Retinal pigment epithelial cell (primary cell): ENCODE results near the gene TLCD2.
"Not testable (repeated sequence)": the region's sequence is repeated elsewhere in the genome, so short reads cannot be mapped to it uniquely, and the experiment has no call there.

Source experiments
- DNase-seq: peaks from one replicate; pipeline ENCODE4 v3.0.0-alpha.2; 2010; ENCODE audit warnings: low read depth
- H3K4me3 ChIP-seq: 2 replicates; pipeline ENCODE4 v1.5.1; 2011; ENCODE audit warnings: mild to moderate bottlenecking, low read length, control low read depth, moderate library complexity
- TF ChIP-seq, protein P1 (sequence below): conservative IDR thresholded peaks from 2 replicates; pipeline ENCODE4 v1.5.1; 2011; ENCODE audit warnings: low read depth, low read length, control low read depth, inconsistent platforms

Gene TLCD2

DNA sequence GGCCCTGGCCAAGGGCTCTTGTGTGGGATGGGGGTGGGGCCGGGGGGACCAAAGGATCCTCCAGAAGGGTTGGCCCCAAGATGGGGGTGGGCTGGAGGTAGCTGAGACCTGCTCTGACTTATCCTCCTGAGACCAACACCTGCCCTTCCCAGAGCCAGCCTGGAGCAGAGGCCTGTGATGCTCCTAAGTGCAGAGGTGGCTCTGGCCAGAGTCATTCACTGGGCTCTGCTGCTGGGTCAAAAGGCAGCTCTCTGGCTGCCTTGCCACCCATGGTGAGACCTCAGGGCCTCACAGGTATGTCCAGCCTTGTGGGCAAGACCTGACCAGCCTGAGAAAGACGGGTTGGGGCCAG lies 32.9 kb upstream of the TLCD2 start:
- TF ChIP-seq, protein P1, sequence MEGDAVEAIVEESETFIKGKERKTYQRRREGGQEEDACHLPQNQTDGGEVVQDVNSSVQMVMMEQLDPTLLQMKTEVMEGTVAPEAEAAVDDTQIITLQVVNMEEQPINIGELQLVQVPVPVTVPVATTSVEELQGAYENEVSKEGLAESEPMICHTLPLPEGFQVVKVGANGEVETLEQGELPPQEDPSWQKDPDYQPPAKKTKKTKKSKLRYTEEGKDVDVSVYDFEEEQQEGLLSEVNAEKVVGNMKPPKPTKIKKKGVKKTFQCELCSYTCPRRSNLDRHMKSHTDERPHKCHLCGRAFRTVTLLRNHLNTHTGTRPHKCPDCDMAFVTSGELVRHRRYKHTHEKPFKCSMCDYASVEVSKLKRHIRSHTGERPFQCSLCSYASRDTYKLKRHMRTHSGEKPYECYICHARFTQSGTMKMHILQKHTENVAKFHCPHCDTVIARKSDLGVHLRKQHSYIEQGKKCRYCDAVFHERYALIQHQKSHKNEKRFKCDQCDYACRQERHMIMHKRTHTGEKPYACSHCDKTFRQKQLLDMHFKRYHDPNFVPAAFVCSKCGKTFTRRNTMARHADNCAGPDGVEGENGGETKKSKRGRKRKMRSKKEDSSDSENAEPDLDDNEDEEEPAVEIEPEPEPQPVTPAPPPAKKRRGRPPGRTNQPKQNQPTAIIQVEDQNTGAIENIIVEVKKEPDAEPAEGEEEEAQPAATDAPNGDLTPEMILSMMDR: no peak
- DNase-seq: no peak
- H3K4me3 ChIP-seq: no peak overlapping the region

DNA sequence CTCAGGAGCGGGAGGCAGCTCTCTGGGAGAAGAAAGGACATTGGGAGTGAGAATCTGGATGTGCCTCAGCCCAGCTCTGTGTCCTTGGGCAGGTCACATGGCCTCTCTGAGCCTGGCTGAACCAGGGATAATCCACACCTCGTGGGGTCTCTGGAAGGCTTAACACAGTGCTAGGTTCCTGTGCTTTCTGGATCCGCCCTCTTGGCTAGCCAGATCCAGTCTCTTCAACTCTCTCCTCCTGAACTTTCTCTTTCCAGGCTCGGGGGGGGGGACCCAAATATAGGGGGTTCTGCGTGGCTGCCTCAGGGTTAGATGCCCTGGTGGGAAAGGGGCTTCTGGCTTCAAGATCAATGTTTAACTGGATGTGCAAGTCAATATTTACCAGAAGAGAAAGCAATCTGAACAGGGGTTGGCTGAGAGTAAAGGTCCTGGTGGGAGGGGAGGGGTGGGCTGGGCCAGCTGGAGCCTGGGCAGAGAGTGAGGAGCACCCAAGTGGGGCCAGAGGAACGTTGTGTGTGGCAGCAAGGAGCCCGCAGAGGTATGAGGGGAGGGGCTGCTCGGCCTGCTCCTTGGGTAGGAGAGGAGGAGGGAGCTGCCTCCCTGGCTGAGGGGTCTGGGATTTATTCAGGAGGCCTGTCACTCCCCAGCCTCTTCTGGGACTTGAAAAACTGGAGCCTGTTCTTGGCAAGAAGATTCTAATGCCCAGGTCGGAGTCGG lies 32.4 kb upstream of the TLCD2 start, which contains the start of gene SERPINF2:
Gene SERPINF2 (plus strand): TSS at position 501 of the 717 bp plus-strand sequence. CDS start 2,125 bp downstream, outside the sequence.
- no peak for DNase-seq
- no peak within 1 kb of the TSS for H3K4me3 ChIP-seq
- TF ChIP-seq, protein P1: no peak

DNA sequence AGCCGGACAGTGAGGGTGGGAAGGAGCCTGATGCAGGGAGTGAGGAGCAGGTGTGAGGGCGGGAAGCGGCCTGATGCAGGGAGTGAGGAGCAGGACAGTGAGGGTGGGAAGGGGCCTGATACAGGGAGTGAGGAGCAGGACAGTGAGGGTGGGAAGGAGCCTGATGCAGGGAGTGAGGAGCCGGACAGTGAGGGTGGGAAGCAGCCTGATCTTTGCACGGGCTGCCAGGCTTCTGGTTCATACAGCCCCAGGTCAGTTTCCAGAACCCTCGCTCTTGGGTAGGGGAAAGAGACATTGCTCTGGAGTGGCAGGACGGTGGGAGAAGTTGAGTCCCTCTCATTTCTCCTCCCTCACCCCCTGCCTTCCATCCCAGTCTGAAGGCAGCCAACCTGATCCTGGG lies 31.7 kb upstream of the TLCD2 start:
- H3K4me3 ChIP-seq, DNase-seq: not testable (repeated sequence)

DNA sequence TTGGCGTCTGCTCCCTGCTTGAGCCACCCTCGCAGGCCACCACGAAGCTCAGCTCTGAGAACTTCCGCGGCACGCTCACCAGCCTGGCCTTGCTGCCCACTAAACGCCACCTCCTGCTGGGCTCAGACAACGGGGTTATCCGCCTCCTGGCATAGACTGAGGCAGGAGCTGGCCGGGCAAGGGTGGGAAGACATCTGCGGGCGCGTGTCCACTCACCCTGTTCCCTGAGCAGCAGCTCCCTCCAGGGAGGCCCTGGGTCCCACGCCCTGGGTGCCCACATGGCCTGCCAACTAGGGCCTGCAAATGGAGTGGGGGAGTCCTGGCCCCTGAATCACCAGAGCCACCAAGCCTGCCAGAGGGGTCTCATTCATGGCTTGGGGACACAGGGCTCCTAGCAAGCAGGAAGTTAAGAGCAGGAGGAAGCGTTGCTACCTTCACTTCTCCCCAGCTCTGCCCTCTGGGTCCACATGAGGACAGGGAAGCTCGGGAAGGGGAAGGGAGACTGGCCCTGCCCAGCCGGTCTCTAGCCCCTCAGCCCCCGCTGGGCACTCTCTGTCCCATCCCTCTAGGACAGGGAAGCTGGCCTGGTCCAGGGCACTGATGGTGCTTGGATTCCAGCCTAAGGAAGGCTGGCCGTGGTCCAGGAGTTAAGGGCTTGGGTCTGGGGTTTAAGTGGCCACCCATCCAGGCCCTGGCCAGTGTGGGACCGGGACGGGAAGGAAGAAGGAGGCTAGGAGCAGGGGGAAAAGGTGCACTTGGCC lies 27.5 kb upstream of the TLCD2 start:
- TF ChIP-seq, protein P1: no peak
- H3K4me3 ChIP-seq: no peak overlapping the region
- no peak for DNase-seq

DNA sequence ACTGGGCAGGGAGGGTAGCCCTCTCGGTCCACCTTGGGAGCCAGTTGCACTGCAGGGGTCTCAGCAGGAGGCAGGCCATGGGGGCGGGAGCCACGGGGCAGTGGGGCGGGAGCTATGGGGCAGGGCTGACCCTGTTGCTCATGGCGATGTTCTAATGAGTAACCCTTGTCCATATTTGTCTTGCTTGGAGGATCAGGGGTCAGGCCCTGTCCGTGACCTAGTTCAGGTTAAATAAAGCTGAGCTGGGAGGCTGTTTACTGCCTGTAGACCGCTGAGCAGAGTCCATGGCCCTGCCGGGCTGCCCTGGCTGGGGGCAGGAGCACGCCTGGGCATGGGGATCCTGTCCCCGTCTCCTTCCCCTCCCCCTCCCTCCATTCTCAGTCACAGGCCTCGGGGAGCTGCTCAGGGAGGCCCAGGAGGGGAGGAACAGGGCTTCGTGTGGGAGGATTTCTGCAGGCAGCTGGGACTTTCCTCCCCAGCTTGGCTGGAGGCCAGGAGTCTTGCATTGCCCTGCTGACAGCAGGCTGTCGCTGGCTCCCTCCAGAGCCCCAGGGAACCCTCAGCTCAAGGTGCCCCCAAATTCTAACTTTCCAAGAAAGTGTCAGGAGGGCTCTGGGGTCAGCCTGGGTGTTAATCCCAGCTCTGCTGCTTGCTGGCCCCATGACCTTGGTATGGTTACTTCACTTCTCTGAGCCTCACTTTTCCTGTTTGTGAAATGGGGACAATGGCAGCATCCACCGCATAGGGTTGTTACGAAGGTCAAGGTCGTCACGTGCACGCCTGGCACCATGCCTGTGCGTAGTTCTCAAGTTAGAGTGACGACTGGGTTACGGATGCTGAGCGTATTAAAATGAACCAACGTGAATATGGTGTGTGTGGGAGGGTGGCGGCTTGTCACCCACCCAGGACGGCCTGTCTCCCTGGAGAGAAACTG lies 26.4 kb upstream of the TLCD2 start:
- TF ChIP-seq, protein P1: no peak
- DNase-seq: no peak
- no peak overlapping the region for H3K4me3 ChIP-seq

DNA sequence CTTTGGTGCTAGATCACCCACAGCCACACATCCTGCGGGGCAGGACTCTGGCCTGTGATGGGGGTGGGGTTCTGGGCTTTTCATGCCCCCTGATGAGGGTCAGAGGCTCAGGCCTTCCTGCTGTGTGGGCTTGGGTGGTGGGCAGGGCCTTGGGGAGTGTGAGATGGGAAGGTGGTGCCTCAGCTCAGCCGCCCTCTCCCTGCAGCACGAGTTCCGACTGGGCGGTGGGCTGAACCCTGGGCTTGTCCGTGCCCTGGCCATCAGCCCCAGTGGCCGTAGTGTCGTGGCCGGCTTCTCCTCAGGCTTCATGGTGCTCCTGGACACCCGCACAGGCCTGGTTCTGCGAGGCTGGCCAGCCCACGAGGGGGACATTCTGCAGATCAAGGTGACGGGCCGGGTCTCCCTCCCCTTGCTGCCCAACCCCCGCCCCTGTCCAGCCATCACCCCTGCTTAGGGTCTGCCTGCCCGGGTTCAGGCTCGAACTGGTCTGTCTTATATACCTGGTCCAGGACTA lies 25.7 kb upstream of the TLCD2 start:
- H3K4me3 ChIP-seq: no peak overlapping the region
- no peak for DNase-seq
- TF ChIP-seq, protein P1: no peak

DNA sequence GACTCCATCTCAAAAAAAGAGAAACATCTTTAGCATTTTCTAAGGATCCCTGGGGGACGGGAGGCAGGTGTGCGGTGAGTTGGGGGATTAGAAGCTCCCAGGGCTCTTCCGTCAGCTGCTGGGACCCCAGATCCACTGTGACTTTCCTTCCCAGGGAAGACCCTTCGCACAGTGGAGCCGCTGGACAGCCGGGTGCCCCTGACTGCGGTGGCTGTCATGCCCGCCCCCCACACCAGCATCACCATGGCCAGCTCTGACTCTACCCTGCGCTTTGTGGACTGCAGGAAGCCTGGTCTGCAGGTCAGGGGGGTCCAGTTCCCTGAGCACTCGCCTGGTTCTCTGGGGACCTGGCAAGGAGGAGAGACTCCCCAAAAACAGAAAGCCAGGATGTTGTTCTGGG lies 25.2 kb upstream of the TLCD2 start:
- DNase-seq: no peak
- TF ChIP-seq, protein P1: no peak
- H3K4me3 ChIP-seq: no peak overlapping the region
